ENCODE measurements around the gene NDUFS4. TPM values are rescaled to one million over a fixed set of nuclear protein-coding genes. Genes with fewer than 3 reads are reported as not detected.
"Not testable (repeated sequence)": the region's sequence is repeated elsewhere in the genome, so short reads cannot be mapped to it uniquely, and the experiment has no call there.

The NDUFS4 gene
- total RNA-seq, result 54.6 TPM
- long read RNA-seq, transcript NDUFS4-201 (5 exons, 675 nt), result major isoform, 18 of 29 reads
- long read RNA-seq, partial matches to known transcripts, result 3 of 29 reads
- long read RNA-seq, other reads (novel, unspliced or antisense), result 6 of 29 reads

DNA sequence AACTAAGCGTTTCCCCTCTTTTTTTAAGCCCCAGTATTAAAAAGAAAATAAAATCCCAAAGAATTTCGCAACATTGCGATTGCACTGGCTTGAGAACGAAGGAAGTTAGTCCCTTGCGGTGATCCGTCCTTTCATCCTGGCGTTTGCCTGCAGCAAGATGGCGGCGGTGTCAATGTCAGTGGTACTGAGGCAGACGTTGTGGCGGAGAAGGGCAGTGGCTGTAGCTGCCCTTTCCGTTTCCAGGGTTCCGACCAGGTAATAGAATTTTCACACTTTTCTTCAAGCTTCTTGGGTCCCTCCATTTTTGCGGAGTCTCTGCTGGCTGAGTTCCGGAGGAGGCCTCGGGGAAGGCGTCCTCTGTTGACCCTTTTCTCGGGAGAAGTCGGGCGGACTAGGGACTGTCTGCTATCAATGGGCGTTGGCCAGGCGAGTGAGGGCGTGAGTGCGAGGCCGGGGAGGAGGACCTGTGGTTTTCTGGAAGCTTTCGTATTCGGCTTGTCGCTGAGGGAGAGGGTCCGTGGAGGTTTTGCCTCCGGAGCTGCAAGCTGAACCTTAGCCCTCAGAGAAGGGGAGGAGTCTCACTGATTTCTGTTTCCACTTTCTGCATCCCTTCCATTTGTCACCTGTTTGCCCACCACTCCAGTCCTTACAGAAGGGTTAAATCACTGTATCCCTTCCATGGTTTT is at the start of gene NDUFS4:
TSS of gene NDUFS4 (plus strand) at position 134 of the 686 bp plus-strand sequence. CDS start at position 158, 24 bp downstream.
- Histone ChIP-seq H3K9me3 (no peaks in the 10 kb centered on the region), H3K27me3 (ENCODE audit: low read depth) (no peaks in the 10 kb centered on the region), H3K4me1 (peaks cover 39% of the 10 kb centered on the region), H3K36me3 (no peaks in the 10 kb centered on the region), H3K27ac (peak within 1 kb of the TSS; percentile 87), H3K4me3 (peak within 1 kb of the TSS; percentile 80)
- TF ChIP-seq, protein P1, sequence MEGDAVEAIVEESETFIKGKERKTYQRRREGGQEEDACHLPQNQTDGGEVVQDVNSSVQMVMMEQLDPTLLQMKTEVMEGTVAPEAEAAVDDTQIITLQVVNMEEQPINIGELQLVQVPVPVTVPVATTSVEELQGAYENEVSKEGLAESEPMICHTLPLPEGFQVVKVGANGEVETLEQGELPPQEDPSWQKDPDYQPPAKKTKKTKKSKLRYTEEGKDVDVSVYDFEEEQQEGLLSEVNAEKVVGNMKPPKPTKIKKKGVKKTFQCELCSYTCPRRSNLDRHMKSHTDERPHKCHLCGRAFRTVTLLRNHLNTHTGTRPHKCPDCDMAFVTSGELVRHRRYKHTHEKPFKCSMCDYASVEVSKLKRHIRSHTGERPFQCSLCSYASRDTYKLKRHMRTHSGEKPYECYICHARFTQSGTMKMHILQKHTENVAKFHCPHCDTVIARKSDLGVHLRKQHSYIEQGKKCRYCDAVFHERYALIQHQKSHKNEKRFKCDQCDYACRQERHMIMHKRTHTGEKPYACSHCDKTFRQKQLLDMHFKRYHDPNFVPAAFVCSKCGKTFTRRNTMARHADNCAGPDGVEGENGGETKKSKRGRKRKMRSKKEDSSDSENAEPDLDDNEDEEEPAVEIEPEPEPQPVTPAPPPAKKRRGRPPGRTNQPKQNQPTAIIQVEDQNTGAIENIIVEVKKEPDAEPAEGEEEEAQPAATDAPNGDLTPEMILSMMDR (IDR thresholded peaks at IDR 0.05), result no peak
- ATAC-seq (peak; percentile 96 to 98), DNase-seq (peak; percentile 83)
- intact Hi-C loops (cut with DNase I), result no loop called here

DNA sequence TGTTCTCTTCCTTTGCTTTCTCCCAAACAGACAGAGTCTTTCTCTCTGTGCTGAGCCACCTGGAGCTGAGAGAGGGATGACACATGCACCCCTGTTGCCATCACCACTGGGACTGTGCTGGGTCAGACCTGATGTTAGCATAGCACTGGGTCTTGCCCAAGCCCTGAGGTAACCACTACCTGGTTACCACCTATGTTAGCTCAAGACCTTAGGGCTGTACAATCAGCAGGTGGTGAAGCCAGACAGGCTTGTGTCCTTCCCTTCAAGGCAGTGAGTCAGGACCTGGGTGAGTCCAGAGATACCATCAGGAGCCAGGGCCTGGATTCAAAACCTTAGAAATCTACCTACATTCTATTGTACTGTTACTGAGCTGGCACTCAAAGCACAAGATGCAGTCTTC is 47.9 kb upstream of the NDUFS4 start:
- no peaks in the 10 kb centered on the region for H3K36me3 ChIP-seq
- peaks cover 11% of the 10 kb centered on the region for H3K9me3 ChIP-seq
- no peaks in the 10 kb centered on the region for H3K4me1 ChIP-seq
- H3K4me3 ChIP-seq, result no peak overlapping the region
- no peaks in the 10 kb centered on the region for H3K27me3 ChIP-seq (ENCODE audit: low read depth)
- TF ChIP-seq, protein P1 (IDR thresholded peaks at IDR 0.05), result no peak
- no peak for ATAC-seq
- DNase-seq, result no peak
- intact Hi-C loops (cut with DNase I), result no loop called here
- H3K27ac ChIP-seq, result no peak overlapping the region

DNA sequence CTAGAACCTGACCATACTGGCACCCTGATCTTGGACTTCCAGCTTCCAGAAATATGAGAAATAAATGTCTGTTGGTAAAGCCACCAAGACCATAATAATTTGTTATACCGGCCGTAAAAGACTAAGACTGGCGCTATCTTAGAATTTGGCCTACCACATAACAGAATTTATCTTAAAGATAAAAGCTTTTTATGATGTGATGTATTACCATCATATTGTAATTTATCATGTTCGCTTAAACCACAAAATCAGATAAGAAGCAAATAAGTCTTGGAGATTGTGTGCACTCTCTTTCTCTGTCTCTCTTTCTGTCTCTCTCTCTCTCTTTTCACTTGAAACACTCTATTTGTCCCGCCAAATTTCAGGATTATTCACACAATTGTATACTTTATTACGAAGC is 44.5 kb upstream of the NDUFS4 start:
- DNase-seq, result no peak
- TF ChIP-seq, protein P1 (IDR thresholded peaks at IDR 0.05), result no peak
- intact Hi-C loops (cut with DNase I), result no loop called here

DNA sequence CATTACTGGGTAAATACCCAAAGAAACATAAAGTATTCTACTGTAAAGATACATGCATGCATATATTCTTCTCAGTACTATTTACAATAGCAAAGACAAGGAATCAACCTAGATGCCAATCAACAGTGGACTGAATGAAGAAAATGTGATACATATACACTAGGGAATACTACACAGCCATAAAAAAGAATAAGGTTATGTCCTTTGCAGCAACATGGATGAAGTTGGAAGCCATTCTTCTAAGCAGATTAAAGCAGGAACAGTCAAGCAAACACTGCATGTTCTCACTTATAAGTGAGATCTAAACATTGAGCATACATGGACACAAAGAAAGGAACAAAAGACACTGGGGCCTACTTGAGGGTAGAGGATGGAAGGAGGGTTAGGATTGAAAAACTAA is 39.6 kb upstream of the NDUFS4 start:
- ATAC-seq, result no peak
- DNase-seq, result no peak
- H3K27me3 ChIP-seq (ENCODE audit: low read depth), result no peaks in the 10 kb centered on the region
- H3K9me3 ChIP-seq, result no peaks in the 10 kb centered on the region
- H3K27ac ChIP-seq, result no peak overlapping the region
- intact Hi-C loops (cut with DNase I), result no loop called here
- no peak overlapping the region for H3K4me3 ChIP-seq
- H3K4me1 ChIP-seq, result no peaks in the 10 kb centered on the region
- TF ChIP-seq, protein P1 (IDR thresholded peaks at IDR 0.05), result no peak
- no peaks in the 10 kb centered on the region for H3K36me3 ChIP-seq

More for the DNA sequence above, 44.5 kb upstream of the NDUFS4 start:
- H3K4me3 ChIP-seq, result no peak overlapping the region
- no peak overlapping the region for H3K27ac ChIP-seq
- ATAC-seq, result no peak
- no peaks in the 10 kb centered on the region for H3K9me3 ChIP-seq
- no peaks in the 10 kb centered on the region for H3K4me1 ChIP-seq
- H3K27me3 ChIP-seq (ENCODE audit: low read depth), result no peaks in the 10 kb centered on the region
- no peaks in the 10 kb centered on the region for H3K36me3 ChIP-seq

DNA sequence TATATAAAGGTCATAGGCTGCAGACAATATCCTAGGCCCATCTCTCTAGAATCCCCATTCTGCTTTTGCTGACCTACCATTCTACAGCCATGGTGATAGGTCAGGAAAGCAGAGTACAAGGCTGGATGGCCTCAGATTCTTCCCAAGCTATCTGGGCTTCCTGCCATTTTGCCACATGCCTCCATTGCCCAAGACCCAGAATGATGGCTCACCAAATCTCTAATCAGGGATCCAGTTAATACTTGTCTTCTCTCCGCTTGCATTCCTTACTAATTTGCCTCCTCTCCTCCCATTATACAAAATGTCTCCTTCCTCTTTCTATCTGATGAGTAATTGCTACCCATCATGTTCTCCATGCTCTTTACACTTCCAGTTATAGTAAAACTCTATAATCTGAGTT is 22.7 kb upstream of the NDUFS4 start:
- H3K4me1 ChIP-seq, result no peaks in the 10 kb centered on the region
- TF ChIP-seq, protein P1 (IDR thresholded peaks at IDR 0.05), result no peak
- intact Hi-C loops (cut with DNase I), result no loop called here
- ATAC-seq, result no peak
- no peaks in the 10 kb centered on the region for H3K27me3 ChIP-seq (ENCODE audit: low read depth)
- H3K27ac ChIP-seq, result no peak overlapping the region
- H3K9me3 ChIP-seq, result no peaks in the 10 kb centered on the region
- H3K4me3 ChIP-seq, result no peak overlapping the region
- H3K36me3 ChIP-seq, result no peaks in the 10 kb centered on the region
- DNase-seq, result no peak

DNA sequence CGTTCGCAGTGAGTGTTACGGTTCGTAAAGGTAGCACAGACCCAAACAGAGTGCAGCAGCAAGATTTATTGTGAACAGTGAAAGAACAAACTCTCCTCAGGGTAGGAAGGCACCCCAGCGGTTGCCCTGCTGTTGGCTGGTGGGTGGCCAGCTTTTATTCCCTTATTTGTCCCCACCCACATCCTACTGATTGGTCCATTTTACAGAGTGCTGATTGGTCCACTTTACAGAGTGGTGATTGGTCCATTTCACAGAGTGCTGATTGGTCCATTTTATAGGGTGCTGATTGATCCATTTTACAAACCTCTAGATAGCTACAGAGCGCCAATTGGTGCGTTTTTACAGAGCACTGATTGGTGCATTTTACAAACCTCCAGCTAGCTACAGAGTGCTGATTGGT is 19.7 kb upstream of the NDUFS4 start:
- intact Hi-C loops (cut with DNase I); H3K27me3 ChIP-seq (ENCODE audit: low read depth); DNase-seq; H3K4me3 ChIP-seq; H3K9me3 ChIP-seq; H3K4me1 ChIP-seq; ATAC-seq; H3K27ac ChIP-seq; H3K36me3 ChIP-seq: not testable (repeated sequence)

Data from lower lobe of right lung (tissue), 2 donors.